Hepatocyte (in vitro differentiated cells): ENCODE measurements around the gene SLC25A3. TPM values are rescaled to one million over a fixed set of nuclear protein-coding genes. Genes with fewer than 3 reads are reported as not detected.
A peak's percentile ranks its signal among the peaks of the same experiment; 100 is the strongest.

Experiments
- DNase-seq: peaks from one replicate; pipeline ENCODE4 v3.0.0-alpha.2; 2016; ENCODE audit warnings: low spot score
- H2AFZ ChIP-seq: fragments of 200-600 bp; sonication (generic); 2 replicates; pipeline ENCODE4 v1.6.0; 2016; ENCODE audit warnings: antibody characterized with exemption, mild to moderate bottlenecking
- H3K27ac ChIP-seq: fragments of 200-600 bp; sonication (generic); 2 replicates; pipeline ENCODE4 v1.5.1; 2016; ENCODE audit warnings: mild to moderate bottlenecking
- H3K27me3 ChIP-seq: fragments of 200-600 bp; sonication (generic); 2 replicates; pipeline ENCODE4 v1.6.1; 2016
- H3K36me3 ChIP-seq: fragments of 200-600 bp; sonication (generic); replicated peaks from 2 replicates; pipeline ENCODE4 v1.5.1; 2016; ENCODE audit warnings: low read depth; ENCODE audit not compliant: insufficient read depth
- H3K4me1 ChIP-seq: fragments of 200-600 bp; sonication (generic); 2 replicates; pipeline ENCODE4 v1.5.1; 2016; ENCODE audit warnings: mild to moderate bottlenecking, moderate library complexity; ENCODE audit not compliant: insufficient read depth
- H3K4me2 ChIP-seq: fragments of 200-600 bp; sonication (generic); 2 replicates; pipeline ENCODE4 v1.6.0; 2016
- H3K4me3 ChIP-seq: fragments of 200-600 bp; sonication (generic); 2 replicates; pipeline ENCODE4 v1.5.1; 2016; ENCODE audit warnings: mild to moderate bottlenecking
- H3K79me2 ChIP-seq: fragments of 200-600 bp; sonication (generic); 2 replicates; pipeline ENCODE4 v1.6.0; 2017; ENCODE audit warnings: mild to moderate bottlenecking
- H3K9me2 ChIP-seq: fragments of 200-600 bp; sonication (generic); replicated peaks from 2 replicates; pipeline ENCODE4 v1.6.0; 2017; ENCODE audit warnings: mild to moderate bottlenecking; ENCODE audit not compliant: insufficient read depth
- H3K9me3 ChIP-seq: fragments of 200-600 bp; sonication (generic); 2 replicates; pipeline ENCODE4 v1.5.1; 2016; ENCODE audit warnings: low read depth, mild to moderate bottlenecking
- H4K20me1 ChIP-seq: fragments of 200-600 bp; sonication (generic); 2 replicates; pipeline ENCODE4 v1.6.0; 2016; ENCODE audit warnings: mild to moderate bottlenecking; ENCODE audit not compliant: insufficient read depth, poor library complexity, severe bottlenecking
- CTCF ChIP-seq: fragments of 200-600 bp; sonication (generic); IDR thresholded peaks from 2 replicates; pipeline ENCODE4 v1.5.1; 2016; ENCODE audit warnings: antibody characterized with exemption, mild to moderate bottlenecking; ENCODE audit not compliant: poor library complexity
- EZH2 ChIP-seq: fragments of 200-600 bp; sonication (generic); IDR thresholded peaks from 2 replicates; pipeline ENCODE4 v1.6.1; 2016; ENCODE audit warnings: antibody characterized with exemption, mild to moderate bottlenecking, borderline replicate concordance
- EZH2phosphoT487 ChIP-seq: fragments of 200-600 bp; sonication (generic); IDR thresholded peaks from one replicate; pipeline ENCODE4 v1.6.1; 2018; ENCODE audit warnings: antibody characterized with exemption, mild to moderate bottlenecking, low read depth, moderate library complexity; ENCODE audit not compliant: unreplicated experiment, severe bottlenecking
- WGBS: methylation state at CpG from one replicate; pipeline ENCODE4 v1.1.6; 2016; ENCODE audit warnings: low lambda C conversion rate; ENCODE audit errors: missing lambda C conversion rate; 5-methylcytosine and 5-hydroxymethylcytosine counted together
- polyA plus RNA-seq: library from polyadenylated mRNA; unstranded; fragments of >200 nt; fragmentation: Nextera tagmentation; extraction: Ambion mirVana; gene quantifications from 2 replicates; pipeline ENCODE4 v1.2.1, GENCODE V29; 2016
- total RNA-seq: library from RNA; depleted of rRNA; stranded (reverse); fragments of >200 nt; gene quantifications from 2 replicates; pipeline ENCODE4 v1.2.3, GENCODE V29; 2014

The SLC25A3 gene
- total and polyA plus RNA-seq, 2 experiments from 2014 or later, result 423 to 871 TPM

- Histone ChIP-seq H3K79me2 (no peaks in the 10 kb centered on the region), H3K4me1 (peaks cover 10% of the 10 kb centered on the region), H2AFZ (no peak overlapping the region), H3K4me2 (peak overlapping the region; percentile 26), H4K20me1 (no peaks in the 10 kb centered on the region), H3K9me2 (no peaks in the 10 kb centered on the region), H3K4me3 (no peak overlapping the region), H3K36me3 (no peaks in the 10 kb centered on the region), H3K27ac (peak overlapping the region; percentile 82), H3K27me3 (no peaks in the 10 kb centered on the region), H3K9me3 (no peaks in the 10 kb centered on the region)
- WGBS, result 81% methylated on average over 1 of the region's 1 CpG
- TF ChIP-seq CTCF (no peak), EZH2 (no peak), EZH2phosphoT487 (no peak)
- no peak for DNase-seq
Observed at GRCh38 chr12:98578392-98578791, 15.1 kb upstream of the SLC25A3 start.

GRCh38 chr12:98578821-98579220 lies 14.7 kb upstream of the SLC25A3 start:
- Histone ChIP-seq H3K9me2 (no peaks in the 10 kb centered on the region), H3K4me1 (peaks cover 7% of the 10 kb centered on the region), H3K79me2 (no peaks in the 10 kb centered on the region), H3K4me2 (peak overlapping the region; percentile 26), H2AFZ (no peak overlapping the region), H3K4me3 (no peak overlapping the region), H4K20me1 (no peaks in the 10 kb centered on the region), H3K36me3 (no peaks in the 10 kb centered on the region), H3K27ac (peak overlapping the region; percentile 82), H3K27me3 (no peaks in the 10 kb centered on the region), H3K9me3 (no peaks in the 10 kb centered on the region)
- peak; percentile 66 for DNase-seq
- 75% methylated on average over 2 of the region's 2 CpGs for WGBS
- TF ChIP-seq CTCF (no peak), EZH2 (no peak), EZH2phosphoT487 (no peak)

GRCh38 chr12:98579347-98579746 lies 14.1 kb upstream of the SLC25A3 start:
- Histone ChIP-seq H3K4me1 (peaks cover 5% of the 10 kb centered on the region), H3K4me2 (no peak overlapping the region), H4K20me1 (no peaks in the 10 kb centered on the region), H3K9me2 (no peaks in the 10 kb centered on the region), H3K36me3 (no peaks in the 10 kb centered on the region), H3K27ac (peak overlapping the region; percentile 41), H3K79me2 (no peaks in the 10 kb centered on the region), H3K4me3 (no peak overlapping the region), H2AFZ (no peak overlapping the region), H3K27me3 (no peaks in the 10 kb centered on the region), H3K9me3 (no peaks in the 10 kb centered on the region)
- WGBS, result 67% methylated on average over 5 of the region's 5 CpGs
- TF ChIP-seq CTCF, result no peak
- no peak for TF ChIP-seq EZH2phosphoT487
- TF ChIP-seq EZH2, result no peak
- DNase-seq, result no peak

GRCh38 chr12:98579835-98580234 lies 13.7 kb upstream of the SLC25A3 start:
- Histone ChIP-seq H3K79me2 (no peaks in the 10 kb centered on the region), H3K9me3 (no peaks in the 10 kb centered on the region), H3K4me1 (peaks cover 5% of the 10 kb centered on the region), H2AFZ (no peak overlapping the region), H3K27ac (no peak overlapping the region), H4K20me1 (no peaks in the 10 kb centered on the region), H3K9me2 (no peaks in the 10 kb centered on the region), H3K27me3 (no peaks in the 10 kb centered on the region), H3K4me3 (no peak overlapping the region), H3K36me3 (no peaks in the 10 kb centered on the region), H3K4me2 (no peak overlapping the region)
- no peak for DNase-seq
- 94% methylated on average over 3 of the region's 3 CpGs for WGBS
- TF ChIP-seq CTCF (no peak), EZH2phosphoT487 (no peak), EZH2 (no peak)
